Fibroblast of skin of left quadriceps (primary cell): ENCODE data around the gene NUP58.

Source experiments
- DNase-seq, 2 experiments: peaks; one replicate each; pipeline ENCODE4 v3.0.0-alpha.2; 2013; ENCODE audit warnings: low read depth in 2 of 2

Gene NUP58

GRCh38 chr13:25301347-25302113 lies at the start of gene NUP58:
NUP58 (plus strand) TSS chr13:25301625; CDS start chr13:25301774, 149 bp downstream.
- DNase-seq: peak; percentile 87 to 88

GRCh38 chr13:25252225-25252624 lies 49.2 kb upstream of the NUP58 start:
- DNase-seq: no peak

- no peak for DNase-seq
Observed at GRCh38 chr13:25252752-25253151, 48.7 kb upstream of the NUP58 start.

- DNase-seq: no peak
Observed at GRCh38 chr13:25253702-25254101, 47.7 kb upstream of the NUP58 start.

GRCh38 chr13:25262261-25262660 lies 39.2 kb upstream of the NUP58 start:
- no peak for DNase-seq

- DNase-seq: no peak
Observed at GRCh38 chr13:25266706-25267105, 34.7 kb upstream of the NUP58 start.

GRCh38 chr13:25267715-25268114 lies 33.7 kb upstream of the NUP58 start:
- DNase-seq: no peak

- DNase-seq: no peak
Observed at GRCh38 chr13:25268561-25268960, 32.9 kb upstream of the NUP58 start.

GRCh38 chr13:25276748-25277147 lies 24.7 kb upstream of the NUP58 start:
- no peak for DNase-seq

GRCh38 chr13:25280396-25280795 lies 21.0 kb upstream of the NUP58 start:
- DNase-seq: no peak

- no peak for DNase-seq
Observed at GRCh38 chr13:25281193-25281934, 20.1 kb upstream of the NUP58 start.

GRCh38 chr13:25281935-25282332 lies 19.5 kb upstream of the NUP58 start:
- DNase-seq: no peak

- no peak for DNase-seq
Observed at GRCh38 chr13:25286308-25286968, 15.0 kb upstream of the NUP58 start.

- DNase-seq: peak; percentile 60 to 65
Observed at GRCh38 chr13:25286969-25287961, 14.2 kb upstream of the NUP58 start, which contains the start of gene MTMR6. MTMR6 (minus strand) TSS chr13:25287488; CDS start chr13:25287247, 241 bp downstream.

- DNase-seq: no peak
Observed at GRCh38 chr13:25288966-25289365, 12.5 kb upstream of the NUP58 start.

GRCh38 chr13:25291691-25292090 lies 9.7 kb upstream of the NUP58 start:
- no peak for DNase-seq

- no peak for DNase-seq
Observed at GRCh38 chr13:25292301-25292700, 9.1 kb upstream of the NUP58 start.

- no peak for DNase-seq
Observed at GRCh38 chr13:25295228-25295627, 6.2 kb upstream of the NUP58 start.

- no peak for DNase-seq
Observed at GRCh38 chr13:25295701-25296100, 5.7 kb upstream of the NUP58 start.

- no peak for DNase-seq
Observed at GRCh38 chr13:25300861-25301346, 521 bp upstream of the NUP58 start.

- no peak for DNase-seq
Observed at GRCh38 chr13:25302121-25302520, 696 bp downstream of the NUP58 start.
